HG03342 (cell line): Measurements from ENCODE around the gene HNF1A.
"Not testable (repeated sequence)": the region's sequence is repeated elsewhere in the genome, so short reads cannot be mapped to it uniquely, and the experiment has no call there.

Experiments
- ATAC-seq: cut with Tn5 transposase; IDR thresholded peaks from one replicate; pipeline ENCODE4 v1.9.1; 2021; ENCODE audit warnings: mild to moderate bottlenecking, moderate library complexity; ENCODE audit not compliant: unreplicated experiment

Gene HNF1A

GRCh38 chr12:120978296-120979219, at the start of gene HNF1A:
Gene HNF1A, plus strand, starts transcription at chr12:120978543. Its CDS starts 226 bp downstream, at chr12:120978769.
- no peak for ATAC-seq

GRCh38 chr12:120928864-120929652, 49.3 kb upstream of the HNF1A start:
- ATAC-seq: no peak

GRCh38 chr12:120930032-120930431, 48.3 kb upstream of the HNF1A start:
- ATAC-seq: no peak

- ATAC-seq: no peak
Measured at GRCh38 chr12:120932058-120932457, 46.3 kb upstream of the HNF1A start.

GRCh38 chr12:120932956-120933526, 45.3 kb upstream of the HNF1A start:
- ATAC-seq: no peak

- no peak for ATAC-seq
Measured at GRCh38 chr12:120933786-120934185, 44.6 kb upstream of the HNF1A start.

GRCh38 chr12:120936197-120936596, 42.1 kb upstream of the HNF1A start:
- ATAC-seq: no peak

- ATAC-seq: no peak
Measured at GRCh38 chr12:120938496-120938895, 39.8 kb upstream of the HNF1A start.

- ATAC-seq: no peak
Measured at GRCh38 chr12:120939523-120939922, 38.8 kb upstream of the HNF1A start.

- ATAC-seq: no peak
Measured at GRCh38 chr12:120940006-120940405, 38.3 kb upstream of the HNF1A start.

GRCh38 chr12:120940799-120941198, 37.5 kb upstream of the HNF1A start:
- ATAC-seq: no peak

GRCh38 chr12:120941412-120941811, 36.9 kb upstream of the HNF1A start:
- no peak for ATAC-seq

- no peak for ATAC-seq
Measured at GRCh38 chr12:120941846-120942405, 36.4 kb upstream of the HNF1A start.

- ATAC-seq: no peak
Measured at GRCh38 chr12:120943482-120943881, 34.9 kb upstream of the HNF1A start.

GRCh38 chr12:120944645-120945217, 33.6 kb upstream of the HNF1A start:
- ATAC-seq: no peak

GRCh38 chr12:120945516-120945915, 32.8 kb upstream of the HNF1A start:
- not testable (repeated sequence) for ATAC-seq

- ATAC-seq: not testable (repeated sequence)
Measured at GRCh38 chr12:120950260-120950799, 28.0 kb upstream of the HNF1A start.

GRCh38 chr12:120950807-120951206, 27.5 kb upstream of the HNF1A start:
- ATAC-seq: no peak

GRCh38 chr12:120955232-120955631, 23.1 kb upstream of the HNF1A start:
- no peak for ATAC-seq

- no peak for ATAC-seq
Measured at GRCh38 chr12:120956579-120957300, 21.6 kb upstream of the HNF1A start.
